OCI-LY1 (cell line): ENCODE measurements around the gene ERLIN1.

ENCODE experiments used
- H2AFZ ChIP-seq: fragments of 200-600 bp; sonication (generic), shearing (Covaris generic); 2 replicates; pipeline ENCODE4 v1.6.0; 2014; ENCODE audit warnings: antibody characterized with exemption, mild to moderate bottlenecking, low read length
- H3F3A ChIP-seq: fragments of 200-600 bp; sonication (generic), shearing (Covaris generic); 2 replicates; pipeline ENCODE4 v1.6.0; 2014; ENCODE audit warnings: mild to moderate bottlenecking, antibody characterized with exemption, low read length, moderate library complexity; ENCODE audit not compliant: insufficient read depth
- H3K27ac ChIP-seq: fragments of 200-600 bp; sonication (generic); 2 replicates; pipeline ENCODE4 v1.5.1; 2014; ENCODE audit warnings: low read length, mixed run types, mild to moderate bottlenecking, low read depth; ENCODE audit not compliant: poor library complexity, severe bottlenecking
- H3K27me3 ChIP-seq: fragments of 200-600 bp; sonication (generic); 2 replicates; pipeline ENCODE4 v1.6.0; 2014; ENCODE audit warnings: antibody characterized with exemption, mild to moderate bottlenecking, low read length, moderate library complexity; ENCODE audit not compliant: insufficient read depth
- H3K36me3 ChIP-seq: fragments of 200-600 bp; sonication (generic); 2 replicates; pipeline ENCODE4 v1.6.1; 2014; ENCODE audit warnings: mild to moderate bottlenecking, antibody characterized with exemption, low read length, moderate library complexity, mixed read lengths; ENCODE audit not compliant: insufficient read depth
- H3K4me1 ChIP-seq: fragments of 200-600 bp; sonication (generic); 2 replicates; pipeline ENCODE4 v1.5.1; 2014; ENCODE audit warnings: mild to moderate bottlenecking, low read length, moderate library complexity; ENCODE audit not compliant: insufficient read depth, severe bottlenecking
- H3K4me2 ChIP-seq: fragments of 200-600 bp; sonication (generic), shearing (Covaris generic); 2 replicates; pipeline ENCODE4 v1.6.1; 2014; ENCODE audit warnings: low read length
- H3K4me3 ChIP-seq: fragments of 200-600 bp; sonication (generic); 2 replicates; pipeline ENCODE4 v1.5.1; 2014; ENCODE audit warnings: low read length, low read depth, mild to moderate bottlenecking, mixed read lengths; ENCODE audit not compliant: poor library complexity, severe bottlenecking
- H3K79me2 ChIP-seq: fragments of 200-600 bp; shearing (Covaris generic); 2 replicates; pipeline ENCODE4 v1.6.1; 2016; ENCODE audit warnings: mixed run types, low read length, mixed read lengths; ENCODE audit not compliant: insufficient read depth
- H3K9ac ChIP-seq: fragments of 200-600 bp; sonication (generic), shearing (Covaris generic); 2 replicates; pipeline ENCODE4 v1.6.1; 2014; ENCODE audit warnings: mild to moderate bottlenecking, low read length, mixed read lengths
- H3K9me2 ChIP-seq: fragments of 200-600 bp; sonication (generic), shearing (Covaris generic); 2 replicates; pipeline ENCODE4 v1.6.1; 2014; ENCODE audit warnings: low read depth, mild to moderate bottlenecking, low read length, mixed read lengths
- H3K9me3 ChIP-seq: fragments of 200-600 bp; shearing (Covaris generic); 2 replicates; pipeline ENCODE4 v1.6.1; 2014; ENCODE audit warnings: low read length, mixed read lengths
- H4K20me1 ChIP-seq: fragments of 200-600 bp; sonication (generic), shearing (Covaris generic); 2 replicates; pipeline ENCODE4 v1.6.0; 2016; ENCODE audit warnings: mild to moderate bottlenecking, low read length; ENCODE audit not compliant: insufficient read depth
- EZH2 ChIP-seq: fragments of 200-600 bp; sonication (generic), shearing (Covaris generic); IDR thresholded peaks from 2 replicates; pipeline ENCODE4 v1.8.0; 2017; ENCODE audit warnings: borderline replicate concordance, mixed run types, mild to moderate bottlenecking, antibody characterized with exemption, low read length, moderate library complexity, mixed read lengths
- TF ChIP-seq, protein P1 (sequence below): fragments of 200-600 bp; sonication (generic), shearing (Covaris generic); IDR thresholded peaks from 2 replicates; pipeline ENCODE4 v1.5.1; 2017; ENCODE audit warnings: mild to moderate bottlenecking, antibody characterized with exemption, low read length, moderate library complexity, mixed read lengths

The ERLIN1 gene

DNA sequence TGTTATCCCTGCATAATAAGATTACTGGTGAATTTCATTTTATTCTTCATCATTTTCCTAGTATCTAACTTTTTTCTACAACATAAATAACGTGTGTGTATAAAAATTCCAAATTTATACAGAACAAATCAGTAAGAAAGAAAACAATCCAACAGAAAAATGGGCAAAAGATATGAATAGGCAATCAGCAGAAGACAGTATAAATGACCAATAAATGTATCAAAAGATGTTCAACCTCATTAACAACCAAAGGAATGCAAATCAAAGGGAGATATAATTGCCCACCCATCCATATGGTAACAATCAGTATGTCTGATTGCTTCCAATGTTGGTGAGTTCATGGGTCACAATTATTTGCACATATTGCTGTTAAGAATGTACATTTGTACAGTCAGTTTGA is 13.5 kb downstream of the ERLIN1 start:
- H3K4me2 ChIP-seq = no peak overlapping the region
- no peaks in the 10 kb centered on the region for H3K27me3 ChIP-seq
- H3K9ac ChIP-seq = no peak overlapping the region
- H3K36me3 ChIP-seq = peaks cover 76% of the 10 kb centered on the region
- H3K27ac ChIP-seq = no peak overlapping the region
- no peaks in the 10 kb centered on the region for H3F3A ChIP-seq
- TF ChIP-seq, protein P1, sequence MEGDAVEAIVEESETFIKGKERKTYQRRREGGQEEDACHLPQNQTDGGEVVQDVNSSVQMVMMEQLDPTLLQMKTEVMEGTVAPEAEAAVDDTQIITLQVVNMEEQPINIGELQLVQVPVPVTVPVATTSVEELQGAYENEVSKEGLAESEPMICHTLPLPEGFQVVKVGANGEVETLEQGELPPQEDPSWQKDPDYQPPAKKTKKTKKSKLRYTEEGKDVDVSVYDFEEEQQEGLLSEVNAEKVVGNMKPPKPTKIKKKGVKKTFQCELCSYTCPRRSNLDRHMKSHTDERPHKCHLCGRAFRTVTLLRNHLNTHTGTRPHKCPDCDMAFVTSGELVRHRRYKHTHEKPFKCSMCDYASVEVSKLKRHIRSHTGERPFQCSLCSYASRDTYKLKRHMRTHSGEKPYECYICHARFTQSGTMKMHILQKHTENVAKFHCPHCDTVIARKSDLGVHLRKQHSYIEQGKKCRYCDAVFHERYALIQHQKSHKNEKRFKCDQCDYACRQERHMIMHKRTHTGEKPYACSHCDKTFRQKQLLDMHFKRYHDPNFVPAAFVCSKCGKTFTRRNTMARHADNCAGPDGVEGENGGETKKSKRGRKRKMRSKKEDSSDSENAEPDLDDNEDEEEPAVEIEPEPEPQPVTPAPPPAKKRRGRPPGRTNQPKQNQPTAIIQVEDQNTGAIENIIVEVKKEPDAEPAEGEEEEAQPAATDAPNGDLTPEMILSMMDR = no peak
- TF ChIP-seq EZH2 = no peak
- no peaks in the 10 kb centered on the region for H3K9me2 ChIP-seq
- H3K4me1 ChIP-seq = no peaks in the 10 kb centered on the region
- H3K79me2 ChIP-seq = no peaks in the 10 kb centered on the region
- no peak overlapping the region for H2AFZ ChIP-seq
- H3K9me3 ChIP-seq = no peaks in the 10 kb centered on the region
- no peaks in the 10 kb centered on the region for H4K20me1 ChIP-seq
- no peak overlapping the region for H3K4me3 ChIP-seq

DNA sequence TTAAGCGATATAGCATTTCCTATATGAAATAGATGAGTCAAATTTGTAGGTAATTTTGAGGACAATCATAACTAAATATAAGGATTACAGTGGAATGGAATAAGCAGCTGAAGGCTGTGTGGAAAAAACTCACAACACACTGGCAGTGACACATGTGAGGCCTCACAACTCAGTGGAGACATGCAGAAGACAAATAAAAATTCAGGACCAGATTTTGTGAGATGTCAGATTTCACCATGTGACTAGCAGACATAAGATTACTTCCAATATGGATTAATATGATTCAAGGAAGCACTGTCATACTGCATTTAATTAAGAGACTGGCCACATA is 17.6 kb downstream of the ERLIN1 start:
- TF ChIP-seq EZH2 = no peak
- TF ChIP-seq, protein P1 = no peak
- no peak overlapping the region for H2AFZ ChIP-seq
- no peaks in the 10 kb centered on the region for H3K27me3 ChIP-seq
- H3K27ac ChIP-seq = no peak overlapping the region
- H3K4me1 ChIP-seq = no peaks in the 10 kb centered on the region
- H3F3A ChIP-seq = no peaks in the 10 kb centered on the region
- H3K9me2 ChIP-seq = no peaks in the 10 kb centered on the region
- no peaks in the 10 kb centered on the region for H4K20me1 ChIP-seq
- H3K4me2 ChIP-seq = no peak overlapping the region
- peaks cover 46% of the 10 kb centered on the region for H3K36me3 ChIP-seq
- H3K9ac ChIP-seq = no peak overlapping the region
- H3K9me3 ChIP-seq = no peaks in the 10 kb centered on the region
- H3K4me3 ChIP-seq = no peak overlapping the region
- no peaks in the 10 kb centered on the region for H3K79me2 ChIP-seq

DNA sequence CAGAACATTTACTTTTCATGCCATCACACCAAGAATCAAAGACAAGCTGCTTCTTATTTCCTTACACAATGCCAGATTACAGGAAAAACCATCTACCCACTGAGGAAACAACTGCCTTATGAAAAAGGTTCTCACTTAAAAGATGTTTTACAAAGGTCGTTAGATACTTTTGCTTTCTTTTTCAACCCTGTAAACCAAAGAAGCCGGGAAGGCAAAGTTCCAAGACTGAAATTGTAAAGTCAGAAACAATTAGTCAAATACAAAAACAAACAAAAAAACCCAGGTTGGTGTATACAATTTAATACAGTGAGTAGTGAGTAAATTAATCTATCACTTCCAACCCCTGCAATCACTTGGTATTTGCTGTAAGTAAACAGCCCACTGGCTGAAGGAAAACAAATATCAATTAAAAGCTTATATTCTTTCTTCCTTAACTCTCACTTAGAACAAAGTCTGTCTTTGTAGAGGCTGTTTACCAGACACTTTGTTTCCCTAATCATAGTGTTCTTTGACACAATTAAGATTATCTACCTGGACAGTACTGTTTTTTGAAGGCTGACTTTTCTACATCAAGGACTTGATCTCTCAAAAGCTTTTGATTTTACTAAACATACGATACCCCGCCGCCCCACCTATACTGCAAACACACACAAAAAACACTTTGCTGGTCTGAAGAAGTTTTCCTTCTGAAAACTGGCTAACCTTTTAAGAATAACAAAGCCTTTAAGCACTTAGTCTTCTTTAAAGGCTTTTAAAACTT is 18.1 kb downstream of the ERLIN1 start:
- H3K9me3 ChIP-seq = no peaks in the 10 kb centered on the region
- no peaks in the 10 kb centered on the region for H3K4me1 ChIP-seq
- no peak overlapping the region for H3K27ac ChIP-seq
- H3K27me3 ChIP-seq = no peaks in the 10 kb centered on the region
- H4K20me1 ChIP-seq = no peaks in the 10 kb centered on the region
- H3F3A ChIP-seq = no peaks in the 10 kb centered on the region
- TF ChIP-seq EZH2 = no peak
- TF ChIP-seq, protein P1 = no peak
- no peak overlapping the region for H3K9ac ChIP-seq
- H3K9me2 ChIP-seq = no peaks in the 10 kb centered on the region
- no peak overlapping the region for H3K4me3 ChIP-seq
- H3K79me2 ChIP-seq = no peaks in the 10 kb centered on the region
- no peak overlapping the region for H2AFZ ChIP-seq
- no peak overlapping the region for H3K4me2 ChIP-seq
- peaks cover 44% of the 10 kb centered on the region for H3K36me3 ChIP-seq
